Colonic mucosa (tissue), 4 donors: Measurements from ENCODE around the gene FMR1NB. TPM values are rescaled to one million over a fixed set of nuclear protein-coding genes. Genes with fewer than 3 reads are reported as not detected.
A peak's percentile ranks its signal among the peaks of the same experiment; 100 is the strongest.

Source experiments
- DNase-seq: peaks from one replicate; pipeline ENCODE4 v3.0.0-alpha.2; 2020
- H3K27ac ChIP-seq: fragments of 200-600 bp; one replicate; pipeline ENCODE4 v1.8.0; 2021
- H3K27me3 ChIP-seq: fragments of 200-600 bp; one replicate; pipeline ENCODE4 v1.8.0; 2021
- H3K36me3 ChIP-seq: fragments of 200-600 bp; one replicate; pipeline ENCODE4 v1.8.0; 2021
- H3K4me1 ChIP-seq: fragments of 200-600 bp; one replicate; pipeline ENCODE4 v1.8.0; 2021; ENCODE audit warnings: mild to moderate bottlenecking
- H3K4me3 ChIP-seq: fragments of 200-600 bp; one replicate; pipeline ENCODE4 v1.8.0; 2021
- H3K9ac ChIP-seq, 2 donors: one replicate each; pipeline ENCODE4 v1.7.0; 2013; ENCODE audit warnings: control low read depth in 2 of 2, low read depth in 2 of 2, low read length in 2 of 2
- H3K9me3 ChIP-seq: fragments of 200-600 bp; one replicate; pipeline ENCODE4 v1.8.0; 2021
- CTCF ChIP-seq: fragments of 200-600 bp; IDR thresholded peaks from one replicate; pipeline ENCODE4 v1.8.0; 2022; ENCODE audit warnings: antibody characterized with exemption, mild to moderate bottlenecking
- intact Hi-C: fragments of 100-400 bp; cut with DNase I; formaldehyde crosslinking; loops from one replicate; pipeline ENCODE4 v1.14.1; 2022
- total RNA-seq, 2 donors: library from RNA; stranded (reverse); fragmentation: NEBNext Ultra II Directional in 1 of 2; extraction: Animal tissue kit (Norgen Biotek cat#: 25700) in 1 of 2; gene quantifications; one replicate each; pipeline ENCODE4 v1.2.1, GENCODE V29; 2021
- donor health status: healthy.
- donor health status: DM: no; HTN: no; CAD: no.
- donor health status: DM: no; HTN: no; CAD: no.

Gene FMR1NB
- total RNA-seq, result under 1 TPM in 1 of 2 donors, not detected in 1; 0.25 TPM

- Histone ChIP-seq H3K36me3 (no peaks in the 10 kb centered on the region), H3K9me3 (no peaks in the 10 kb centered on the region), H3K4me1 (no peaks in the 10 kb centered on the region), H3K9ac (no peak within 1 kb of the TSS), H3K27ac (no peak within 1 kb of the TSS), H3K27me3 (no peaks in the 10 kb centered on the region), H3K4me3 (no peak within 1 kb of the TSS)
- no peak for TF ChIP-seq CTCF
- DNase-seq, result no peak
- intact Hi-C loops, result no loop called here
Measured at GRCh38 chrX:147981038-147981752, at the start of gene FMR1NB. Gene FMR1NB (plus strand): TSS chrX:147981337. CDS start chrX:147981403, 66 bp downstream.

- no peaks in the 10 kb centered on the region for H3K36me3 ChIP-seq
- no peak for TF ChIP-seq CTCF
- no peak overlapping the region for H3K4me3 ChIP-seq
- no peak overlapping the region for H3K27ac ChIP-seq
- H3K27me3 ChIP-seq, result no peaks in the 10 kb centered on the region
- H3K9ac ChIP-seq, result no peak overlapping the region
- DNase-seq, result no peak
- intact Hi-C loops, result no loop called here
- no peaks in the 10 kb centered on the region for H3K4me1 ChIP-seq
- no peaks in the 10 kb centered on the region for H3K9me3 ChIP-seq
Measured at GRCh38 chrX:147933815-147934214, 47.3 kb upstream of the FMR1NB start.

- no peak for DNase-seq
- no peaks in the 10 kb centered on the region for H3K27me3 ChIP-seq
- no peak for TF ChIP-seq CTCF
- intact Hi-C loops, result no loop called here
- H3K36me3 ChIP-seq, result no peaks in the 10 kb centered on the region
- H3K9me3 ChIP-seq, result no peaks in the 10 kb centered on the region
- no peak overlapping the region for H3K27ac ChIP-seq
- H3K4me3 ChIP-seq, result no peak overlapping the region
- no peaks in the 10 kb centered on the region for H3K4me1 ChIP-seq
- H3K9ac ChIP-seq, result no peak overlapping the region
Measured at GRCh38 chrX:147935156-147935758, 45.9 kb upstream of the FMR1NB start.

DNA sequence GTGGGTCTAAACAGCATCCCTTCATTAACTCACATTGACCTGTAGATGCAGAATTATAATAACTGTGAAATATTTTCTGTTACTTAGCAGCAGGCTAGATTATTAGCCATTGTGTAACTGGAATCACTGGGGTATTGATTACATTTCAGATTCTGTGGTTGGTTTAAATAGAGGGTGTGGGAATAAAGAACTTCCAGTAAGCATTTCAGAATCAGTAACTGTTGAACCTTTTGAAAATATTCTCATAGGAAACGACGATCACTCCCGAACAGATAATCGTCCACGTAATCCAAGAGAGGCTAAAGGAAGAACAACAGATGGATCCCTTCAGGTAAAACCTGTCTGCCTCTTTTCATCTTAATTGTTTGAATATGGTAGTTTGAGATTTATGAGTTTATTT, 35.9 kb upstream of the FMR1NB start:
- Histone ChIP-seq H3K27ac (no peak overlapping the region), H3K4me3 (no peak overlapping the region), H3K9me3 (no peaks in the 10 kb centered on the region), H3K36me3 (no peaks in the 10 kb centered on the region), H3K27me3 (no peaks in the 10 kb centered on the region), H3K9ac (no peak overlapping the region), H3K4me1 (no peaks in the 10 kb centered on the region)
- no peak for DNase-seq
- intact Hi-C loops, result no loop called here
- TF ChIP-seq CTCF, result no peak

DNA sequence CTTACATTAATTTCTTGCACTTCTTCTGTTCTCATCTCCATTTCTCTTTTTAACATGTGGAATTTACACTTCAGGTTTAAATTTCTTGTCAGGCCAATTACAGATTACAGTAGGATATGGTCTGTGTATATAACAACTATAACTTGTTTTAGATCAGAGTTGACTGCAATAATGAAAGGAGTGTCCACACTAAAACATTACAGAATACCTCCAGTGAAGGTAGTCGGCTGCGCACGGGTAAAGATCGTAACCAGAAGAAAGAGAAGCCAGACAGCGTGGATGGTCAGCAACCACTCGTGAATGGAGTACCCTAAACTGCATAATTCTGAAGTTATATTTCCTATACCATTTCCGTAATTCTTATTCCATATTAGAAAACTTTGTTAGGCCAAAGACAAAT, 32.6 kb upstream of the FMR1NB start:
- H3K27ac ChIP-seq, result no peak overlapping the region
- H3K9ac ChIP-seq, result no peak overlapping the region
- no peaks in the 10 kb centered on the region for H3K4me1 ChIP-seq
- no peaks in the 10 kb centered on the region for H3K27me3 ChIP-seq
- no peaks in the 10 kb centered on the region for H3K36me3 ChIP-seq
- intact Hi-C loops, result no loop called here
- H3K4me3 ChIP-seq, result no peak overlapping the region
- H3K9me3 ChIP-seq, result no peaks in the 10 kb centered on the region
- DNase-seq, result peak; percentile 18
- TF ChIP-seq CTCF, result no peak
